HepG2 (cell line): ENCODE data around the gene ATG16L2. TPM values are rescaled to one million over a fixed set of nuclear protein-coding genes. Genes with fewer than 3 reads are reported as not detected.
A peak's percentile ranks its signal among the peaks of the same experiment; 100 is the strongest.

Experiments used
- CSRNP2 ChIP-seq: sonication (generic); formaldehyde crosslinking; conservative IDR thresholded peaks from 2 replicates; pipeline ENCODE4 v1.8.0; 2022; ENCODE audit warnings: low read depth, missing genetic modification reagents
- FOXP4 ChIP-seq: sonication (generic); formaldehyde crosslinking; IDR thresholded peaks from 2 replicates; pipeline ENCODE4 v1.4.0; 2020; ENCODE audit warnings: missing genetic modification reagents
- KLF9 ChIP-seq: IDR thresholded peaks from 2 replicates; pipeline ENCODE4 v1.6.1; 2016; ENCODE audit warnings: low read depth
- PRMT3 ChIP-seq: sonication (generic); formaldehyde crosslinking; IDR thresholded peaks from 2 replicates; pipeline ENCODE4 v1.8.1; 2022; ENCODE audit warnings: low read depth, mild to moderate bottlenecking, moderate library complexity, missing genetic modification reagents, borderline replicate concordance
- TRAFD1 ChIP-seq: sonication (generic); formaldehyde crosslinking; IDR thresholded peaks from 2 replicates; pipeline ENCODE4 v1.5.1; 2020; ENCODE audit warnings: missing genetic modification reagents, mild to moderate bottlenecking, borderline replicate concordance
- ZNF484 ChIP-seq: sonication (generic); formaldehyde crosslinking; IDR thresholded peaks from 2 replicates; pipeline ENCODE4 v1.5.1; 2020; ENCODE audit warnings: mild to moderate bottlenecking, low read depth, missing genetic modification reagents, borderline replicate concordance
- ZNF510 ChIP-seq: sonication (generic); formaldehyde crosslinking; IDR thresholded peaks from 2 replicates; pipeline ENCODE4 v1.4.0; 2020; ENCODE audit warnings: low read depth, mild to moderate bottlenecking, missing genetic modification reagents
- polyA plus RNA-seq, 8 experiments: library from polyadenylated mRNA; depleted of rRNA in 3 of 8; stranded (reverse) in 7 of 8; unstranded in 1 of 8; fragments of >200 nt; fragmentation: Illumina TruSeq in 4 of 8; extraction: Trizol in 4 of 8; gene quantifications; 2 replicates each; pipeline versions ENCODE4 v1.2.1 to v1.2.3, GENCODE V29; 2011 to 2016; ENCODE audit warnings: low read depth in 4 of 8, missing spikeins in 1 of 8, mixed read lengths in 1 of 8; ENCODE audit not compliant: insufficient read depth in 1 of 8
- total RNA-seq, 5 experiments: library from RNA; depleted of rRNA; stranded (reverse); fragments of >200 nt; fragmentation: Illumina TruSeq; extraction: Trizol; gene quantifications; 2 replicates each; pipeline ENCODE4 v1.2.3, GENCODE V29; 2016; ENCODE audit warnings: low read depth in 1 of 5

The ATG16L2 gene
- total and polyA plus RNA-seq, 2 of the 13 experiments (the other 11 are each of a cell fraction or from before 2014, with no cell fraction given), result 6.2 to 14.8 TPM

- TF ChIP-seq CSRNP2 (CRISPR knock-in tag) (no peak), TRAFD1 (CRISPR knock-in tag) (0 out of 2 replicates have a peak, but pooled peaks have one; percentile 31), ZNF510 (CRISPR knock-in tag) (0 out of 2 replicates have a peak, but pooled peaks have one; percentile 7), ZNF484 (CRISPR knock-in tag) (no peak), PRMT3 (CRISPR knock-in tag) (0 out of 2 replicates have a peak, but pooled peaks have one; percentile 35), FOXP4 (CRISPR knock-in tag) (no peak; the same call in 1 of the 2 replicates), KLF9 (CRISPR knock-in tag) (0 out of 2 replicates have a peak, but pooled peaks have one; percentile 60)
Observed at GRCh38 chr11:72776844-72777754, 37.1 kb upstream of the ATG16L2 start (continued).
